ENCODE data around the gene VLDLR.

The VLDLR gene

DNA sequence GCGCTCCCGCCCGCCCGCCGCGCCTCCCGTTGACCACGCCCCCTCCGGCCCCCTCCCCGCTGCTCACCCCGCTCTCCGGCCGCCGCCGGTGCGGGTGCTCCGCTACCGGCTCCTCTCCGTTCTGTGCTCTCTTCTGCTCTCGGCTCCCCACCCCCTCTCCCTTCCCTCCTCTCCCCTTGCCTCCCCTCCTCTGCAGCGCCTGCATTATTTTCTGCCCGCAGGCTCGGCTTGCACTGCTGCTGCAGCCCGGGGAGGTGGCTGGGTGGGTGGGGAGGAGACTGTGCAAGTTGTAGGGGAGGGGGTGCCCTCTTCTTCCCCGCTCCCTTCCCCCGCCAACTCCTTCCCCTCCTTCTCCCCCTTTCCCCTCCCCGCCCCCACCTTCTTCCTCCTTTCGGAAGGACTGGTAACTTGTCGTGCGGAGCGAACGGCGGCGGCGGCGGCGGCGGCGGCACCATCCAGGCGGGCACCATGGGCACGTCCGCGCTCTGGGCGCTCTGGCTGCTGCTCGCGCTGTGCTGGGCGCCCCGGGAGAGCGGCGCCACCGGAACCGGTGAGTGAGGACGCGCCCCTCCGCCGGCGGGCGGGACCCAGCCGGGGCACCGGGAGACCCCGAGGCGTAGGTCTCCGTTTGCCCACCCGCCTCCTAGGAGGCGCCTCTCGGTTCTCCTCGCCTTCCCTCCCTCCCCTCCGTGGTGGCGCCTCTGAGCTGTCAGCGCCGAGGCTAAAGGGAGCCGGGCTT is at the start of gene VLDLR:
TSS of gene VLDLR (plus strand) at position 66 of the 739 bp plus-strand sequence. CDS start at position 469, 403 bp downstream.
- peak; percentile 79 for DNase-seq

- no peak for DNase-seq
These were observed 47.4 kb upstream of the VLDLR start for GRCh38 chr9:2574203-2574602.

GRCh38 chr9:2576631-2577030 is 45.0 kb upstream of the VLDLR start:
- DNase-seq, result peak; percentile 10

- DNase-seq, result no peak
These were observed 38.1 kb upstream of the VLDLR start for GRCh38 chr9:2583308-2584013.

- DNase-seq, result no peak
These were observed 29.6 kb upstream of the VLDLR start for GRCh38 chr9:2591967-2592366.

DNA sequence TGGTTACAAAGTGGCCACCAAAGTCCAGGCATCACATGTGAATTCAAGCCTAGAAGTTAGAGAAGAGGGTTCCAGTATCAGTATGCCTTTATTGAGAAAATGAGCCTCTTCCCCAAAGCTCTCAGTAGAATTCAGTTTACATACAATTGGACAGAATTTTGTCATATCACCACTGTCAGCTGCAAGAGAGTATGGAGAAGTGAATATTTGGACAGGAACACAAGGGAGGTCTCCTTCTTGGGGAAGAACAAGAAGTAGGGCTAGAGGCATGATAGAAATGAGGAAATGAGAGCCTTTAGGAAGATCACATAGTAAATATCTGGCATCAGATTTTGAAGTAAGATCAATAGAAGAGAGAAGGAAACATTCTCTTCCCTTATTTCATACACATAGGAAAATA is 27.8 kb upstream of the VLDLR start:
- DNase-seq, result no peak

GRCh38 chr9:2595973-2596372 is 25.6 kb upstream of the VLDLR start:
- no peak for DNase-seq

GRCh38 chr9:2597483-2597882 is 24.1 kb upstream of the VLDLR start:
- DNase-seq, result peak; percentile 28

DNA sequence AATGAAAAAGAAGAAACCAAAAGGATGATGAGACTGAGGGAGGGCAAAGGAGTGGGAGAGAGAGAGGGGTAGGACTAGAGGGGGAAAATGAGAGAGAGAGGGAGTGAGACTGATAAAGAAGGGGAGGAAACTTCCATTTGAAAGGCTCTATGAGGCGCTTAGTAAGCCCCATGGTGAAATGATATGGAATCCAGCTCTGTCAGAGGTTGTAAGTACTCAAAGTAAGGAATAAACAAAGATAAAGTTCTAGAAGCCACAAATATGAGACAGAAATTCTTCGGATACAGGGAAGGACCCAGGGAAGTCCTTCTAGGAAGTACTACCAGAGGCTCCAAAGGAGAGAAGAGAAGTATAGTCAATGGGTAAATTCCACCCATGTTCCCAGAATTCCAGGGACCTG is 21.7 kb upstream of the VLDLR start:
- DNase-seq, result no peak

DNA sequence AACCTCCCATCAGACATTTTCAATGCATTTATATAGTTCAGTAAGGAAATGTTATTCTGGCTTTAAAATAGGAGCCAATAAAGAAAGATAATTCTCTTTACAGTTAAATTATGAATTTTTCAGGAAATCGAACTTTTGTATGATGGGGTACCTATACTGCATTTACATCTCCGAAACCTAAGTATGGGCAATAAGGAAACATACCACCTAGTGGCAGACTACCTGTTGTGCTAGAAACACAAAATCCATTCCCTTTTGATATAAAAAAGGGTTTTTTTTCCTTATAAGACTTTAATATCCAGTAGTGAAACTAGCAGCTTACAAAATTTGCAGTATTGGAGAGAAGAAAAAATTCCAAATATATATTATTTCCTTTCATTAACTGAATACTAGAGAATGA is 21.3 kb upstream of the VLDLR start:
- no peak for DNase-seq

- no peak for DNase-seq
These were observed 19.7 kb upstream of the VLDLR start for GRCh38 chr9:2601785-2602378.

GRCh38 chr9:2602704-2603116 is 18.9 kb upstream of the VLDLR start:
- no peak for DNase-seq

DNA sequence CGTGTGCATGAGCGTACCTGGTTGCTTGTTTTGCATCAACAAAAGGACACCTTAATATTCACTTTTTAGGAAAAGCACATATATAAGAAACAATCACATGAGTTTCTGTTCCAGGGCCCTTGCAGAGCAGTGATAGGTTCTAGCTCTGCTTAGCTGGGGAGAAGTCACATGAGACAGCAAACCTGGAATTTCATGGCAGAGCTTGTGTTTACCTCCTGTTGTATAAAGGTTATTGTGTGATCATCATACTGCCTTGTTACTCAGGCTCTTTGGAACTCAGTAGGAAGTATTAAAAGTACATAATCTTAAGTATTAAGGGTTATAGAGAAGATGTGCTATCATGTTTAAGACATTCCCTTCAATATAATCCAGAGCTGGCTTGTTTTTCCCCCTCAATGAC is 18.0 kb upstream of the VLDLR start:
- DNase-seq, result no peak

GRCh38 chr9:2605246-2605645 is 16.3 kb upstream of the VLDLR start:
- no peak for DNase-seq

DNA sequence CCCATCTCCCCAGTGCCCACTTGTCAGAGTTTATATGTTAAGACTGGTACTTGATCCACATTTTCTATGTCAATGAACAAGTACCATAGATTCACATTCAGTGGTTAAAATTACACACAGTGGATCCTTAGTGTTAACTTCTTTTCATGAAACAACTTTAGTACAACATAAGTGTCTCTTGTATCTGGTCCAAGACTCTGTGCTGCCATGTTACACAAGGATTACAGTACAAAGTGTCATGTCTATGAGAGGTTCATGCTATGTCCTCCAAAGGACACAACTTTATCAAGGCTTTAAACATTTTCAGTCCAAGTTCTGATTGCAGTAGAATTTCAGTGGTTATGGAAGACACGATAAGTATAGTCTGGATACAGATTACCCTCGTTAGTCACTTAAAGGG is 13.3 kb upstream of the VLDLR start:
- DNase-seq, result no peak

DNA sequence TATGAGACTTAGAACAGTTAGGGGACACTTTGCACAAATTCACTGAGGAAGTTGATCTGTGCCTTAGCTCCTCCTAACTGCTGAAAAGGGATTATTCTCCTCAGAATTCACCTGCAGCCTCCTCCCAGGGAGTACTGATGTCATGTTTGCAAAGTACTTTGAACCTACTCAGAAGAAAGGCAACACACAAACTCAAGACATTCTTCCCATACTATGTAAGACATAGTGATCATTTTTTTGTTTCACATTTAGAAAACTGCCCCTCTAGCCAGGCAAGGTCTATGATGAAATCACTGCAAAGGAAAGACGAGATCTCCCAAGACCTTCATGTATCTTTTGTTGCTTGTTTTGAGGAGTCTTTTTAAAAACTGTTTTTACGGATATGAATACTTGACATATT is 10.6 kb upstream of the VLDLR start:
- no peak for DNase-seq

DNA sequence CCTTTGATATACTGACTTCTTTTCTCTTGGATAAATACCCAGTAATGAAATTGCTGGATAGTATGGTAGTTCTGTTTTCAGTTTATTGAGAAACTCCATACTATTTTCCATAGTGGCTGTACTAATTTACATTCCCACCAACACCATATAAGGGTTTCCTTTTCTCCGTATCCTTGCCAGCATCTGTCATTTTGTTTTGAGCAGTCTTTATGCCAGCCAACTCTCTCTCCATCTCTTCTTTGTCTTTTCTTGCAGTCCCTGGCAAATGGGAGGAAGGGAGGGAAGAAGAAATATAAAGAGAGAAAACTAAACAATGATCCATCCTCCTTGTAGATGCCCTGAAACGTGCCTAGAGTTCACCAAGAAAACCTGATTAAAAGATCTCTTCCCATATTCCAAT is 9.6 kb upstream of the VLDLR start:
- DNase-seq, result no peak

GRCh38 chr9:2613730-2614271 is 7.8 kb upstream of the VLDLR start:
- DNase-seq, result no peak

- no peak for DNase-seq
These were observed 6.1 kb upstream of the VLDLR start for GRCh38 chr9:2615497-2615896.

- no peak for DNase-seq
These were observed 4.8 kb upstream of the VLDLR start for GRCh38 chr9:2616692-2617377.

- DNase-seq, result no peak
These were observed 3.3 kb upstream of the VLDLR start for GRCh38 chr9:2618289-2618688.

DNA sequence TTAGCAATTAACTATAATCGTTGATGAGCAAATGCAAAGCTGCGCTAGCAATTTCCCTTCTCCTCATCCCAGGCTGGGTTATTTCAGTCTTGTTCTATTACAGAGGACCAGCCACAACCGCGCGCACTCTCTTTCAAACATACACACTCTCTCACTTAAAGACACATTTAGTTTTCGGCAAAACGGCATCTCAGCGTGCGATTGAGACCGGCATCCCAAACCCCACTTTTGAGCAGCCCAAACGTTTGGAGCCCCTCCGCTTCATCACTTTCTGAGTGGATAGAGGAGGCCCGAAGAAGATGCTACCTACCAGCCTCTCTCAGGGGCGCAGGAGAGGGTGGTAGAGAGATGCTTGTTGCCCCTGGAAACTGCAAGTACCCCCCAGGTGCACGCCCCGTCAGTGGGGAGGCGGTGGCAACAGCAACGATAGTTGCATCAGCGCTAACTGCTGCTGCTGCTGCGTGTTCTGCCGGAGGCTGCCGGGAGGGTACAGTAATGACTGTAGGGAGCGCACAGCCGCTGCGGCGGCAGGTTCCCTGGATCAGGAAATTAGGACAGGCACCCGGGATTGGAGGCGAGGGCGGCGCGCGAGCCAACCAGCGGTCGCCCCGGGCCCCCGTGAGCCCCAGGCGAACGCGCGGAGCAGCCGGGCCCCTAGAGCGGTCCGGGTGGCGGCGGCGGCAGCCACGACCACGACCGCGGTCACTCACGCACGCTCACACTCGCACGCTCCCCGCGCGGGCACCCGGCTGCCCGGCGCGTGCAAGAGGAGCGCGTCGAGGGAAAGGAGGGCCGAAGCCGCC is 467 bp upstream of the VLDLR start:
- DNase-seq, result peak; percentile 92

Data from NCI-H2171 (cell line).